Panc1 (cell line): Measurements from ENCODE around the gene PLCG1.

ENCODE experiments used
- POLR2AphosphoS5 ChIP-seq: IDR thresholded peaks from 2 replicates; pipeline ENCODE4 v1.6.1; 2012; ENCODE audit warnings: mild to moderate bottlenecking, low read depth, low read length, moderate library complexity
- REST ChIP-seq, 2 experiments: IDR thresholded peaks; 2 replicates each; pipeline ENCODE4 v1.6.1; 2011 to 2012; ENCODE audit warnings: low read depth in 2 of 2, control low read depth in 1 of 2, low read length in 1 of 2, mild to moderate bottlenecking in 1 of 2, moderate library complexity in 1 of 2; ENCODE audit not compliant: insufficient read depth in 1 of 2
- SIN3A ChIP-seq: IDR thresholded peaks from 2 replicates; pipeline ENCODE4 v1.6.1; 2012; ENCODE audit warnings: low read depth, mild to moderate bottlenecking, low read length, moderate library complexity, borderline replicate concordance; ENCODE audit not compliant: insufficient read depth
- TCF7L2 ChIP-seq: IDR thresholded peaks from 2 replicates; pipeline ENCODE4 v1.6.1; 2011; ENCODE audit warnings: mild to moderate bottlenecking, low read depth, low read length, inconsistent platforms
- TF ChIP-seq, protein P1 (sequence below): fragments of 450-650 bp; IDR thresholded peaks from 2 replicates; pipeline ENCODE4 v1.5.1; 2017; ENCODE audit warnings: mild to moderate bottlenecking

DNA sequence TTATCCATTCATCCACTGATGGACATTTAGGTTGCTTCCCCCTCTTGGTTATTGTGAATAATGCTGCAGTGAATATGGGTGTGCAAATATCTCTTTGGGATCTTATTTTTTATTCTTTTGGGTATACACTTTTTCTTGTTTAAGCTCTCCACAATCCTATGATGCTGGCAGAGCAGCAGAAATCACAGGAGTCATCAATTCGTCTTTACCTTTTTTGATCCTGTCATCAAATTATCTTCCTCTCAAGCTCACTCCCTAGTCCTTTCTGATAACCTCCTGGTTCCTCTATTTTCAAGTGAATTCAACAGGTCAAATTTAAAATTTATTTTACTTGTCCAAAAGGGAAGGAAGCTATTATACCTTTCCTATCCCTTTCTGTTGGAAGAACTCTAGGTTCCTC is 89.1 kb downstream of the PLCG1 start:
- TF ChIP-seq REST (IDR thresholded peaks at IDR 0.05; ENCODE audit: insufficient read depth in 1 of 2, low read depth in 2 of 2, low read length in 1 of 2), result no peak
- TF ChIP-seq, protein P1, sequence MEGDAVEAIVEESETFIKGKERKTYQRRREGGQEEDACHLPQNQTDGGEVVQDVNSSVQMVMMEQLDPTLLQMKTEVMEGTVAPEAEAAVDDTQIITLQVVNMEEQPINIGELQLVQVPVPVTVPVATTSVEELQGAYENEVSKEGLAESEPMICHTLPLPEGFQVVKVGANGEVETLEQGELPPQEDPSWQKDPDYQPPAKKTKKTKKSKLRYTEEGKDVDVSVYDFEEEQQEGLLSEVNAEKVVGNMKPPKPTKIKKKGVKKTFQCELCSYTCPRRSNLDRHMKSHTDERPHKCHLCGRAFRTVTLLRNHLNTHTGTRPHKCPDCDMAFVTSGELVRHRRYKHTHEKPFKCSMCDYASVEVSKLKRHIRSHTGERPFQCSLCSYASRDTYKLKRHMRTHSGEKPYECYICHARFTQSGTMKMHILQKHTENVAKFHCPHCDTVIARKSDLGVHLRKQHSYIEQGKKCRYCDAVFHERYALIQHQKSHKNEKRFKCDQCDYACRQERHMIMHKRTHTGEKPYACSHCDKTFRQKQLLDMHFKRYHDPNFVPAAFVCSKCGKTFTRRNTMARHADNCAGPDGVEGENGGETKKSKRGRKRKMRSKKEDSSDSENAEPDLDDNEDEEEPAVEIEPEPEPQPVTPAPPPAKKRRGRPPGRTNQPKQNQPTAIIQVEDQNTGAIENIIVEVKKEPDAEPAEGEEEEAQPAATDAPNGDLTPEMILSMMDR, result no peak
- TF ChIP-seq POLR2AphosphoS5, result no peak
- TF ChIP-seq TCF7L2, result no peak
- TF ChIP-seq SIN3A, result no peak
